Peyer's patch (tissue), 4 donors: Measurements from ENCODE around the gene RBM6. TPM values are rescaled to one million over a fixed set of nuclear protein-coding genes. Genes with fewer than 3 reads are reported as not detected.
A peak's percentile ranks its signal among the peaks of the same experiment; 100 is the strongest.

Experiments used
- DNase-seq, 3 donors: peaks; one replicate each; pipeline ENCODE4 v3.0.0-alpha.2; 2017 to 2019
- H3K27ac ChIP-seq, 4 donors: fragments of 200-600 bp; sonication (generic); one replicate each; pipeline ENCODE4 v1.5.1; 2016 to 2019
- H3K27me3 ChIP-seq, 2 donors: fragments of 200-600 bp; sonication (generic); one replicate each; pipeline ENCODE4 v1.5.1; 2019
- H3K36me3 ChIP-seq, 3 donors: fragments of 200-600 bp; sonication (generic); one replicate each; pipeline ENCODE4 v1.5.1; 2016 to 2019
- H3K4me1 ChIP-seq, 4 donors: fragments of 200-600 bp; sonication (generic); one replicate each; pipeline ENCODE4 v1.5.1; 2016 to 2019
- H3K4me3 ChIP-seq, 4 donors: fragments of 200-600 bp; sonication (generic); 1 replicate in 3 of 4; 2 replicates in 1 of 4; pipeline ENCODE4 v1.5.1; 2016 to 2019; ENCODE audit warnings: mild to moderate bottlenecking in 1 of 4
- H3K9me3 ChIP-seq, 4 donors: fragments of 200-600 bp; sonication (generic); one replicate each; pipeline ENCODE4 v1.5.1; 2016 to 2019; ENCODE audit warnings: mild to moderate bottlenecking in 1 of 4
- POLR2A ChIP-seq, 2 donors: fragments of 450-650 bp; IDR thresholded peaks; one replicate each; pipeline ENCODE4 v1.5.1; 2017; ENCODE audit warnings: antibody characterized with exemption in 2 of 2, mild to moderate bottlenecking in 2 of 2, moderate library complexity in 2 of 2
- total RNA-seq, 4 donors: library from RNA; depleted of rRNA; stranded (reverse); fragments of >200 nt; gene quantifications; one replicate each; pipeline ENCODE4 v1.1.0, GENCODE V29; 2016
- TF ChIP-seq, protein P1 (sequence below), 6 experiments: fragments of 450-650 bp in 4 of 6; fragments of 200-600 bp in 2 of 6; sonication (generic) in 1 of 6; IDR thresholded peaks; one replicate each; pipeline ENCODE4 v1.5.1; 2017 to 2019; ENCODE audit warnings: antibody characterized with exemption in 6 of 6, mild to moderate bottlenecking in 3 of 6, moderate library complexity in 1 of 6

RBM6 gene
- total RNA-seq, 4 donors from 2014 or later = 111 to 858 (median 241) TPM

DNA sequence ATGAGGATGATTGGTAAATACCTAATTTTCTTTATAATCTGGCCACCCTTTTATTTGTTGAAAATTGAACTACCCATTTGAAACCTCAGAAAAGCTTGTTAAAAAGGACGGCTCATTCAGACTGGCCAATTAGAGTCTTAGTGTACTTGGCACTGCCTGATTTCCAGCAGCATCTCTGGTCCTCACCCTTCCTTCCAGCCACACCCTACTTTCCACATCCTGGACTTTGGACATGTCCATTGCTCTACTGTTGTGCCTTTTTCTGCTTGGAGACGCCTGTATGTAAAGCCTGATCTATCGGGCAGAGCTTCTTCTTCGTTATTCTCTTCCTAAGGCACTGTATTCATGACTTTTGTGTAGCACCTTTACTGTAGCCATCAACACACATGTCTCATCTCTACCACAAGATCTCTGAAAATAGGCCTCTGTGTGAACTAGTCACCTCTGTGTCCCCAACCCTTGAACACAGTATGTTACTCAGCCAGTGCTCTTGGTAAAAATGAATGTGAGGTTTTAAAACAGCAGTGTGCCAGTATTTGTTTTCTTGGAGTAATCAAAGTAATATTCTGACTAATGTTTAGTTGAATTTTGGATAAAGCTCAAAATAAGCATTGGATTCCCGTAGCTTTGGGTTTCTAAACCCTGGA lies 155.5 kb downstream of the RBM6 start:
- TF ChIP-seq, protein P1, sequence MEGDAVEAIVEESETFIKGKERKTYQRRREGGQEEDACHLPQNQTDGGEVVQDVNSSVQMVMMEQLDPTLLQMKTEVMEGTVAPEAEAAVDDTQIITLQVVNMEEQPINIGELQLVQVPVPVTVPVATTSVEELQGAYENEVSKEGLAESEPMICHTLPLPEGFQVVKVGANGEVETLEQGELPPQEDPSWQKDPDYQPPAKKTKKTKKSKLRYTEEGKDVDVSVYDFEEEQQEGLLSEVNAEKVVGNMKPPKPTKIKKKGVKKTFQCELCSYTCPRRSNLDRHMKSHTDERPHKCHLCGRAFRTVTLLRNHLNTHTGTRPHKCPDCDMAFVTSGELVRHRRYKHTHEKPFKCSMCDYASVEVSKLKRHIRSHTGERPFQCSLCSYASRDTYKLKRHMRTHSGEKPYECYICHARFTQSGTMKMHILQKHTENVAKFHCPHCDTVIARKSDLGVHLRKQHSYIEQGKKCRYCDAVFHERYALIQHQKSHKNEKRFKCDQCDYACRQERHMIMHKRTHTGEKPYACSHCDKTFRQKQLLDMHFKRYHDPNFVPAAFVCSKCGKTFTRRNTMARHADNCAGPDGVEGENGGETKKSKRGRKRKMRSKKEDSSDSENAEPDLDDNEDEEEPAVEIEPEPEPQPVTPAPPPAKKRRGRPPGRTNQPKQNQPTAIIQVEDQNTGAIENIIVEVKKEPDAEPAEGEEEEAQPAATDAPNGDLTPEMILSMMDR (IDR thresholded peaks at IDR 0.05) = no peak
- no peak for TF ChIP-seq POLR2A (IDR thresholded peaks at IDR 0.05)
- DNase-seq = peak in 1 of 3 donors; percentile 70
- H3K9me3 ChIP-seq = no peaks in the 10 kb centered on the region
- H3K4me1 ChIP-seq = peaks cover 0 to 23% (median 2%) of the 10 kb centered on the region in 4 donors
- no peaks in the 10 kb centered on the region for H3K27me3 ChIP-seq
- H3K36me3 ChIP-seq = peaks cover 0 to 100% (median 0%) of the 10 kb centered on the region in 3 donors
- H3K4me3 ChIP-seq = no peak overlapping the region
- H3K27ac ChIP-seq = no peak overlapping the region

- peaks cover 0 to 4% (median 0%) of the 10 kb centered on the region in 4 donors for H3K4me1 ChIP-seq
- H3K27ac ChIP-seq = no peak overlapping the region
- TF ChIP-seq POLR2A (IDR thresholded peaks at IDR 0.05) = no peak
- TF ChIP-seq, protein P1 (IDR thresholded peaks at IDR 0.05) = no peak
- H3K4me3 ChIP-seq = no peak overlapping the region
- H3K9me3 ChIP-seq = no peaks in the 10 kb centered on the region
- H3K27me3 ChIP-seq = no peaks in the 10 kb centered on the region
- H3K36me3 ChIP-seq = peaks cover 0 to 100% (median 4%) of the 10 kb centered on the region in 3 donors
- DNase-seq = no peak
Measured at GRCh38 chr3:50100386-50100785, 160.4 kb downstream of the RBM6 start.

- H3K27ac ChIP-seq = no peak overlapping the region
- DNase-seq = no peak
- H3K27me3 ChIP-seq = no peaks in the 10 kb centered on the region
- H3K4me1 ChIP-seq = no peaks in the 10 kb centered on the region
- H3K9me3 ChIP-seq = no peaks in the 10 kb centered on the region
- H3K36me3 ChIP-seq = peaks cover 0 to 100% (median 4%) of the 10 kb centered on the region in 3 donors
- no peak overlapping the region for H3K4me3 ChIP-seq
- TF ChIP-seq, protein P1 (IDR thresholded peaks at IDR 0.05) = no peak
- no peak for TF ChIP-seq POLR2A (IDR thresholded peaks at IDR 0.05)
Measured at GRCh38 chr3:50100956-50101845, 161.3 kb downstream of the RBM6 start.

DNA sequence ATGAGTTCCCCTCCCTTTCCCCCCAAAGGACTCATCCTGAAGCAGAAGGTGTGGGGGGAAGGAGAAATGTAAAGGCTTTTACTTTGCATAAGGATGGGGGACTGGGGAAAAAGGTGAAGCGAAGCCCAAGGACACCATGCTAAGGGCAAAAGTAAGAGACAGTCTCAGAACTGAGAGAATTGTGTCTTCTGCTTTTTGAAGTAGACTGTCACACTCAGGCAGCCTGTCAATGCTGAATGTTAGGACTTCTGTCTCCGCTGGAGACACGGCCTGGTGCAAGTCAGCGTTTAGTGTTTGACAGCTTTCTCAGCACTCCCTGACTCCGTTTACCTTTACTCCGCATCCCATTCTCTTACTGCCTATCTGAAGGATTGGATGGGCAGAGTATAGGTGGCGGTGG lies 162.6 kb downstream of the RBM6 start:
- H3K27me3 ChIP-seq = no peaks in the 10 kb centered on the region
- no peaks in the 10 kb centered on the region for H3K9me3 ChIP-seq
- TF ChIP-seq, protein P1 (IDR thresholded peaks at IDR 0.05) = no peak
- no peak for TF ChIP-seq POLR2A (IDR thresholded peaks at IDR 0.05)
- H3K36me3 ChIP-seq = peaks cover 0 to 100% (median 4%) of the 10 kb centered on the region in 3 donors
- no peak overlapping the region for H3K4me3 ChIP-seq
- DNase-seq = no peak
- no peak overlapping the region for H3K27ac ChIP-seq
- no peaks in the 10 kb centered on the region for H3K4me1 ChIP-seq

- TF ChIP-seq POLR2A (IDR thresholded peaks at IDR 0.05) = no peak
- TF ChIP-seq, protein P1 (IDR thresholded peaks at IDR 0.05) = no peak
- Histone ChIP-seq H3K27ac (no peak overlapping the region), H3K4me1 (no peaks in the 10 kb centered on the region), H3K9me3 (no peaks in the 10 kb centered on the region), H3K4me3 (no peak overlapping the region), H3K36me3 (peaks cover 0 to 100% (median 19%) of the 10 kb centered on the region in 3 donors), H3K27me3 (no peaks in the 10 kb centered on the region)
- DNase-seq = peak in 1 of 3 donors; percentile 6
Measured at GRCh38 chr3:50111757-50112156, 171.8 kb downstream of the RBM6 start.
